NCI-H146 treated with DMSO at 0.1 percent for 48 hours (cell line): ENCODE data around the gene ENTPD8.
A peak's percentile ranks its signal among the peaks of the same experiment; 100 is the strongest.
"Not testable (repeated sequence)": the region's sequence is repeated elsewhere in the genome, so short reads cannot be mapped to it uniquely, and the experiment has no call there.

Source experiments
- DNase-seq: peaks from one replicate; lab custom pipeline; 2025; ENCODE audit not compliant: unreplicated experiment; lab: John Stamatoyannopoulos, UW

ENTPD8 gene

DNA sequence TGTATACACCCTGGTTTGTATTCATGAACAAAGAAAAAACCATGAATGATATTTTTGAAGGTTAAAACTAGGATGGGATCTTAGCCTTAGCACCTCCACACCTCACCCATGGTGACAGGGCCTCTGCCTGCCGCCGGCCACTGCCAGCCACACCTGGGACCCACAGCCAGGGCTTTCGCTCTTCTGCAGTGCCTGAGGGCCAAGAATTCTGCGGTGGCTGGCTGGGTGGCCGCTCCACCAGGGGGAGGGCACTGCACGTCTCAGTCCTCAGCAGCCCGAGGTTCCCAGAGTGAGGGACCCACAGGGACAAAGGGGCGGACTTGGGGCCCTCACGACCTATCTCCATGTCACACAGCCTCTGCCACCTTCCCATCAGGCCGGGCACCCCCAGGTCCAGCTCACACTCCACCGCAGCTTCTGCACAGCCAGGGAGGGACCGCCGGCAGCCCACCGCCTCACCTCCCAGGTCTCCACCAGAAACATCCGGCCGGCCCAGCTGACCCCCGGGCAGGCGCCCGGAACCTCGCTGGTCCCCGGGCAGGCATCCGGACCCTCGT, 25.1 kb downstream of the ENTPD8 start:
- DNase-seq, result no peak

DNA sequence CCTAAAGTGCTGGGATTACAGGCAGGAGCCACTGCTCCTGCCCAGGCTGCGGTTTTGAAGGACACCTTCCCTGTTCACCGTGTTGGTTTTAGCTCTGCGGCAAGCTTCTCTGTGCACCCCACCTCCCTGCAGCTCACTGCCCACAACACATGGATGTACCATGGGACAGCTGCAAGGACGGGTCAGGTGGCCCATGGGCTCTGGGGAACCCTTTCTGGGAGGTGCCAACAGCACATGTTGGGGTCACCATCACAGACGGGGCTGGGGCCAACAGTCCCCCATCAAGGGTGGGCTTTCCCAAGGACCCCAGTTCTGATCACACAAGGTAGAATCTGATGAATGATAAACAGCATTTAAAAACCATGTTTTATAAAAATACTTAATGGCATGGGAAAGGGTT, 25.7 kb downstream of the ENTPD8 start:
- DNase-seq, result no peak

DNA sequence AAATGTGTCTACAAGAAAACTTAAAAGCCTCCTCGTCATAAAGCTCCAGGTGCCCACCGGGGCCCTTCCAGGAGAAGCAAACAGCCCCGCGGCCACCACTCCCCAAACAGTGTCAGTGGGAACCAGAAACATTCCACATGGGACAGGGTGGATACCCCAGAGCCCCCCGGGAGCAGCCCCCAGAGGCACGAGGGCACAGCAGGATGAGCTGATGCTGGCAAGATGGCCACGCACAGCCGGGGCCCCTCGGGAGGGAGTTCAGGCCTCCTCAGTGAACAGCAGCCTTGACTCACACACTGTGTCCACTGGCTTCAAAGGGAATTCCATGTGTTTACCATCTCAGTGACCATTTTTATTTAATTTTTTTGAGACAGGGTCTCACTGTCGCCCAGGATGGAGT, 28.7 kb downstream of the ENTPD8 start:
- no peak for DNase-seq

DNA sequence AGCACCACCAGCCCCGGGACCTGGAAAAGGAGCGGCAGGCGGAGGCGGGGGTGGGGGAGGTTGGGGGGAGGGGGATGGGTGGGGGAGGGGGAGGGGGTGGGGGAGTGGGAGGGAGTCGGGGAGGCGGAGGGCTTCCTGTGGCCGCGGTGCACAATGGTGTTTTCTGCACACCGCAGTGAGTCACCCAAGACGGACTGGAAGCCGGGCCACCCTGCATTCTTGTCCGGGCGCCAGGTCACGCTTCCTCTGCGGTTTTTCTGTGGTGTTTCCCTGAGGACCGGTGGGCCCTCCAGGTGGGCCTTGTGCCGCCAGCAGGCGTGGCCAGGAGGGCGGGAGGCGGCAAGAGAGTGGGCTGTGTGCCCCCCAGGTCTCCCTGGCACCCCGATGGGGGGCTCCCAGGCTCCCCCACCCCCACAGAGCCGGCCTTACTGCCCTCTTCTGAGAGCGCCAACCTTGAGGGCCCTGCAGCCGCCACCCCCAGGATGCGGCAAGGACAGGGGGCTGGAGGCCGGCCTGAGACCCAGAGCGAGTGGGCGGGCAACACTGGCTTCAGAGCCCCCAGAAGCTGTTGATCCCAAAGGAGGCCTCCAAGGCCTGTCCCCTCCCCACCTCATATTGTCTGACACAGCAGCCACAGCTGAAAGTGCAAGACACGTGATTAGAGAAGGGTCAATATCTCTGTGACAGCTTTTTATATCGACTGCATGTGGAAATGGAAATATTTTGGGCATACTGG, 29.3 kb downstream of the ENTPD8 start:
- DNase-seq, result no peak

DNA sequence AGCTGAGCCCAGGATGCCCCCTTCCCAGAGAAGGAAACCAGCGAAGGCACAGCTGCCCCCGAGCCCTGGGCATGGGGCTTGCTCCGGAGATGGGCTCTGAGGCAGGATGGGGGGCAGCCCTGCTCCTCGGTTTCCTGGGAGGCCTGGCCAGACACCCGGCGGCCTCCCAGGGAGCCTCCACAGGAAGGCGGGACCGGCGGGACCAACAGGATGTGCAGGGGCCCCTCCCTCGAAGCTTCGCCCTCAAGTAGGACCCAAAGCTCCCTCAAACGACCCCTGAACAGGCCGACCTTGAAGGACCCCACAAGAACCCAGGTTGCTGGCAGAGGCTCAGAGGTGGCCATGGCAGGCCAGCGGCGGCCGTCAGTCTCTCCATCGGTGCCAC, 29.9 kb downstream of the ENTPD8 start:
- no peak for DNase-seq

DNA sequence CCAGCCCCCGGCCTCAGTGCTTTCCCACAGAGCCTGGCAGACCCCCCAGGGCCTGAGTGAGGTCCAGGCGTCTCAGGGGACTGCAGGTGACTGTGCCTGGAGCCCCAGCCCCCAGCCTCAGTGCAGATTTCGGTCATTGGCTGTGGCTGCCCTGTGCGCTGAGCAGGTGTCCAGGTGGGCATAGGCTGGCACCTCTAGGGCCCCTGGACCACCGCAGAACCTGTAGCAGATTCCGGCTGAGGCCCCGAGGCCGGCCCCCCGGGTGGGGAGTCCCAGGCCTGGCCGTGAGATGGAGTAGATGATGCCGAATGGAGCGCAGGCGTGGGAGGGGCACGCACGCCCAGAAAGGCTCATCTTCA, 30.3 kb downstream of the ENTPD8 start:
- DNase-seq, result no peak

DNA sequence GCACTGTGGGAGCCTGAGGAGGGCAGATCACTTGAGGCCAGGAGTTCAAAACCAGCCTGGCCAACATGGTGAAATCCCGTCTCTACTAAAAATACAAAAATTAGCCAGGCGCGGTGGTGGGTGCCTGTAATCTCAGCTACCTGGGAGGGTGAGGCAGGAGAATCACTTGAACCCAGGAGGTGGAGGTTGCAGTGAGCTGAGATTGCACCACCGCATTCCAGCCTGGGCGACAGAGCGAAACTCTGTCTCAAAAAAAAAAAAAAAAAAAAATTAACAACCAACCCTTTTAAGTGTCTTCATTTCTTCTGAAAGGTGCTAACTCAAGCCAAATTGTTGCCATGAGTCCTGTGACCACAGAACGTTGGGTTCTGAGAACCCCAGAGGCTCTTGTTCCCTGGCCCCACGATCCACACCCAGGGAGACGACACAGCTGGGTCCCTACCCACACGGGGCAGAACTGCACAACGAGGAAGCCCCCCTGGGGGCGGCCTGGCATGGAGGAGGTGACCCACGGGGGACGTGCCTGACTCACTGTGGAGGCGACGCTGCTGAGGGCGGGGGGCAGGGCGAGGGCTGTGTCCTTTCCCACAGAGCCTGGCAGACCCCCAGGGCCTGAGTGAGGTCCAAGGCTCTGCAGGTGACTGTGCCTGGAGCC, 30.8 kb downstream of the ENTPD8 start:
- DNase-seq, result not testable (repeated sequence)

DNA sequence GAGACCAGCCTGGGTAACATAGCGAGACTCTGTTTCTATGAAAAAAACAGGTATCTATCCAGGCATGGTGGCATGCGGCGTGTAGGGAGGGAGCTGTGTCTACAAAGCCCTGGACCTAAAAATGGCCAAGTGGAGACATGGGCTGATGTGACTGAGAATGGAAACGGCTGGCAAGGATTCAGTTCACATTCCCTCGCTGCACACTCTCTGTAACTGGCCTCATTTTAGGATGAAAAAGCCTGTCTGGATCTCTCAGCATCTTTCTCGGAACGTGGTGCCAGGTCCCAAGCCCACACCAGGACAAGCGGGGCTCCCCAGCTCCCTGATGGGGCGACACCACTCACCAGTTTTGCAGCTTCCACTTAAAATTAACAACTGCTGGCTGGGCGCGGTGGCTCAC, 31.6 kb downstream of the ENTPD8 start:
- DNase-seq, result no peak

DNA sequence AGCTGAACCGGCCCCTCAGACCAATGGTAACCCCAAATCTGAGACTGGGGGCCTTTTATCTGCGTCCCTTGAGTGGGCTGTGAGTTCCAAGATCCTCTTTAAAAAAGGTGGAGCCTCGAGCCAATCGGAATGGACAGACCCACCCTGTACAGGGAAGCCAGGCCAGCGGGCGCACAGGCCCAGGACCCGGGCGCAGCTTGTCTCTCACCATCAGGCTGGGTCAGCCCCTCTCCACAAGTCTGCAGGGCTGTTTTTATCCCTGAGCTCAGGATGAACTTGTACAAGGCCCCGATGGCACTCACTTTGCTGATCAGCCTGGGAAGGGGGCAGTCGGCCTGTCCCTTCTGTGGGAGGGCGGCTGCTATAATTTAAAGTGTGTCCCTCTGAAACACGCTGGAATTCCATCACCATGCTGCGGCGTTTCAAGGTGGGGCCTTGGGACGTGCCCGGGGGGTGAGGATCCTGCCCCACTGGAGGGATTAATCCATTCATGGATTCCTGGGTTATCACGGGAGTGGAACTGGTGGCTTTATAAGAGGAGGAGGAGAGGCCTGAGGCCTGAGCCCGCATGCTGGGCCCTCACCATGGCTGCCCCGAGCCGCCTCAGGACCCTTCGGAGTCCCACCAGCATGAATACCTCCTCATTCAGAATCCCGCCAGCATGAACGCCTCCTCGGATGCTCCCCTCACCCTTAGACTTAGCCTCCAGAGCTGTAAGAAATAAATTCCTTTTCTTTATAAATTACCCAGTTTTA, 32.3 kb downstream of the ENTPD8 start:
- no peak for DNase-seq

DNA sequence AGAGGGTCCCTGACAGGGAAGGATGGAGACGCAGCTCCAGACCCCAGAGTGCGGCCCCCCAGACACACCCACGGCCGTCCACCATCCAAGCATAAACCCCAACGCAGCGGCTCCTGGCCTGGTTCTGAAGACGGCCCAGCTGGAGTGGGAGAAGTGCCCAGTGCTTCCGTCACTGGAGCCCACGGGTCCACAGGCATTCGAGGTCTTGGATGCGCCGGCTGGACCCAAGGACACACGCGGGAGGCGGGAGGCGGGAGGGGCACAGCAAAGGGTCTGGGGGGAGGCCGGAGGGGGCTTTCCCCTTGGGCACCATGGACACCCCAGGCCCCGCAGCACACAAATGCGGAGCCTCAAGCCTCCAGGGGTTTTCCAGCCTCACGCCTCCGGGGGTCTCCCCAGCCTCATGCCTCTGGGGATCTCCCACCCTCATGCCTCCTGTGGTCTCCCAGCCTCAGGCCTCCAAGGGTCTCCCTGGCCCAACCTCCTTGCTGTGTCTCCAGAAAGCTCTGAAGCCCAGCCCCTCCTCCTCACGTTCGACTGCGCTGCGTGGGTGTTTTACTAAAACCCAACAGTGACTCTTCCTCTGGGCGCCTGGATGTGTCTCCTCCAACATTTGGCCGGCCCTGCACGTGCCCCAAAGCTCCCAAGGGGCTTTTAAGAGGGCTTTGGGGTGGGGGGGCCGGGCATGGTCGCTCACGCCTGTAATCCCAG, 33.4 kb downstream of the ENTPD8 start:
- no peak for DNase-seq

DNA sequence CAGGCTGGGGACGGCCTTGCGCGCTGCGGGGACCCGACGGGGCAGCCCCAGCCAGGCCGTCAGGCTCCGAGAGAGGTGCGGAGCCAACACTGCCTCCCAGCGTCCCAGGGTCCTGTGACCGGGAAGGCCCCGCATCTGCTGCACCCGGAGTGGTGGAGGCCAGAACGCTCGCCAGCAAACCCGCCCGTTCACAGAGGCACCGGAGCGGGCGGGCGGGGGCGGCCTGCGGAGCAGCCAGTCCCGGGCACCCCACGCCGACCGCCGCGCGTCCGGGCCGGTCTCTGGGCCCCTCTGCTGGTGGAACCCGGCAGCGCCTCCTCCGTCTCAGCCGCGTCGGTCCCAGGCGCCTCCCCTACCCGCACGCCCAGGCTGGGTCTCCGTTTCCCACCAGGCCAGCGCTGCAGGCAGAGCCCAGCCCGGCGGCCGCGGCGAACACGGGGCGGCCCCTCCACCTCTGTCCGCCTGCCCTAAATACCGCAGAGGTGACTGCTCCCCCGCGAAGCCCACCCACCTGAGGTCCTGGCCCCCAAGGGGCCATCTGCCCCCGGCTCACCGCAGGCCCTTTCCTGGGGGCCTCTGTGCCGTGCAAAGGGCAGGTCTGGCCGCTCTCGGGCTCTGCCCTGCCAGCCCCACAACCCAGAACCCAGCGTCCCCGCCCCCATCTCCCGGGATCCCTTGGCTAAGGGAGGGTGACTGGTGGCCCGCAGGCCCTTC, 34.1 kb downstream of the ENTPD8 start:
- peak; percentile 21 for DNase-seq

DNA sequence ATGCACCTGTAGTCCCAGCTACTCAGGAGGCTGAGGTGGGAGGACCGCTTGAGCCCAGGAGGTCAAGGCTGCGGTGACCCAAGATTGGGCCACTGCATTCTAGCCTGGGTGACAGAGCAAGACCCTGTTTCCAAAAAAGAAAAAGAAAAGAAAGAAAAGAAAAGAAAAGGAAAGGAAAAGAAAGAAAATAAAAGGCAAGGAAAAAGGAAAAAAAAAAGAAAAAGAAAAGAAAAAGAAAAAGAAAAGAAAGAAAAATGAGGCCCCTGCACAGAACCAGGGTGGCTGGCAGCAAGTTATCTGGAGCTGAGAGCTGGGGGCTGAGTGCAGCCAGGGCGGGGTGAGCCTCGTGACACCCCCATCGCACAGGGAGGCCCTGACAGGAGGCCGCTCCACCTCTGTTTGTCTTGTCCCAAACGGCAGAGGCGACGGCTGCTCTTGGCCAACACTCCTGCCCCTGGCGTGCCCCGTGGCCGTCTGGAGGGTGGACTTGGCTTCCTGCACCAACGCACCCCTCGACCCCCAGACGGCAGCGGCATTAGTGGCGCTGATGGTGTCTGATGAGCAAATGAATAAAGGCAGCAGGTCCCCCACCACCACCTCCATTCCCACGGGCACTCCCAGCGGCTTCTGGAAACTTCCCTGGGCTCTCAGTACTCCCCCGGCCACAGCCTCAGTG, 34.9 kb downstream of the ENTPD8 start:
- DNase-seq, result no peak

DNA sequence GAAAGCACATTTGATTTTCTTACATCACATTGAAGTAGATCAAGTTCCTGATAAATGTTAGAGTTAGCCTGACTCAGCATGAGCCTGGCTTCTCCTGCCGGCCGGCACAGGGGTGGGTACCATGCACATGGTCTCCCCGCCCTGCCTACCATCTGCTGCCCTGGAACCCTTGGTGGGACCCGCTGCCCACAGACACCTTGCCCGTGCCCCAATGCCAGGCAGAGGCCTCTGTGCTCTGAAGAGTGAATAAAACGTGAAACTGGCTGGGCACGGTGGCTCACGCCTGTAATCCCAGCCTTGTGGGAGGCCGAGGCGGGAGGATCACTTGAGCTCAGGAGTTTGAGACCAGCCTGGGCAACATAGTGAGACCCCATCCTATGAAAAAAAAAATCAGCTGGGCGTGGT, 35.5 kb downstream of the ENTPD8 start:
- DNase-seq, result no peak

DNA sequence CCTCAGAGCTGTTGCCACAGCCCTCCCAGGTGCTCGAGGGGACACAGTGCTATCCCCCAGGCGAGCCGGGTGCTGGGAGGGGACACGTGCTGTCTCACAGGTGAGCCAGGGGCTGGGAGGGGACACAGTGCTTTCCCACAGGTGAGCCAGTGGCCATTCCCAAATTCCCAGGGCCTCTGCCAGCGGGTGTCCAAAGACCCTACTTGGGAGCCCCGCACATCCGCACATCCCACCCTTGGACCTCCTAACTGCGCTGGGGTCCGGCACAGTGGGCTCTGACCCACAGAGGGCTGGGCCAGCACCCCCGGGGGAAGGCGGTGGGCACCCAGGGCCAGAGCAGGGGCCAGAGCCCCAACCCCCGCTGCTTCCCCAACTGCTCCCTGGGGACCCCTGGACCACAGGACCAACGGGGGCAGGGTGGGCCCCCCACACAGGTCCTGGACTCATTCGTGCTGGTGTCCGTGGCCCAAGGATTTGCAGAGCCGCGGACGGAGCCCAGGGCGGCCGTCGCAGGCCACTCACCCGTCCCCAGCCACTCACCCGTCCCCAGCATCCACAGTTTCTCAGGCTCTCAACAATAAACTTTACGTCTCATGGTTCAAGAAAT, 36.1 kb downstream of the ENTPD8 start:
- no peak for DNase-seq

DNA sequence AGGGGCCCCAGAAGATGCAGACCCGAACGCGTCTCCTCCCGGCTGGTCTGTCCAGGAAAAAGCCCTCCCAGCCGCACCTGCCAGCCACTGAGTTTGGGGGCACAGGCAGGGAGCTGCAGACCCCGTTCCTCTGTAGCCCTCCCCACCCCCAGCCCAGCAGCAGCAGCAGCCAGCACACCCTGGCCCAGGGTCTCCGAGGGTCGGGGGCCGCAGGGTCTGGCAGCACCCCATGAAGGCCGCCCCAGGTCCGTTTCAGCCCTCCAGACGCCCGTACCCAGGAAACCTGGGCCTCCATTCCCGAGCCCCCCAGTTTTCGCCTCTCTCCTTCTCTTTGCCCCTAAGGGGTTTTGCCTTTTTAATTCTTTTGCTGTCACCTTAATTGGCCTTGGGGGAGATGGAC, 37.9 kb downstream of the ENTPD8 start:
- DNase-seq, result no peak

DNA sequence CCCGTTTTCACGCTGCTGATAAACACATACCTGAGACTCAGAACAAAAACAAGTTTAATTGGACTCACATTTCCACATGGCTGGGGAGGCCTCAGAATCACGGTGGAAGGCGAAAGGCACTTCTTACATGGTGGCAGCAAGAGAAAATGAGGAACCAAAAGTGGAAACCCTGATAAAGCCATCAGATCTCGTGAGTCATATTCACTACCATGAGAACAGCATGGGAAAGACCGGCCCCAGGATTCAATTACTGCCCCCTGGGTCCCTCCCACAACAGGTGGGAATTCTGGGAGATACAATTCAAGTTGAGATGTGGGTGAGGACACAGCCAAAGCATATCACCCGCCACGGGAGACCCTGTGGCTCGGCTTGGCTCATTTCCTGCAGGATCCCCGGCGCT, 38.4 kb downstream of the ENTPD8 start:
- no peak for DNase-seq

DNA sequence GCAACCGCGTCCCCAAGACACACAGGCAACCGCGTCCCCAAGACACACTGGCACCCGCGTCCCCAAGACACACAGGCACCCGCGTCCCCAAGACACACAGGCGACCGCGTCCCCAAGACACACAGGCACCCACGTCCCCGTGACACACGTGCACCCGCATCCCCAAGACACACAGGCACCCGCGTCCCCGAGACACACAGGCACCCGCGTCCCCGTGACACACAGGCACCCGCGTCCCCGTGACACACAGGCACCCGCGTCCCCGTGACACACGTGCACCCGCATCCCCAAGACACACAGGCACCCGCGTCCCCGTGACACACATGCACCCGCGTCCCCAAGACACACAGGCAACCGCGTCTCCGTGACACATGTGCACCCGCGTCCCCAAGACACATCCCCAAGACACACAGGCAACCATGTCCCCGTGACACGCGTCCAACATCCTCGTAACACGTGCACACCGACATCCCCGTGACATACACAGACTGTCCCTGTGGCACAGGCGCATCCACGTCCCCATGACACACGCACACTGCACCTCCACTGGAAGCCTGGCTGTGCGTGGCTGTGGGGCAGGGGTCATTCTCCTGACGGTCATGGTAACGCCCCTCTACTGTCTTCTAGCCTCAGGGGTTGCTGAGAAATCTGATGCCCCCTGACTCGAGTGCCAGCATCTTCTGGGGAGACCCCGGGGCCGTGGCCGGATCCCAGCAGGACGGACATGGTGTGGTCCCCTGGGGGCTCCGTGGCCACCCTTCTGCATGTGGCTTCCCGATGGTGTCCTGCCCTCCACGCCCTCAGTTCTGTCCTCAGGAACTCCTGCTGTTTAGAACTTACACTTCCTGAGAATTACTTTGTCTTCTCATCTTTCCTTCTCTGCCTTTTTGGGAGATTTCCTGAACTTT, 42.3 kb downstream of the ENTPD8 start:
- DNase-seq, result no peak

DNA sequence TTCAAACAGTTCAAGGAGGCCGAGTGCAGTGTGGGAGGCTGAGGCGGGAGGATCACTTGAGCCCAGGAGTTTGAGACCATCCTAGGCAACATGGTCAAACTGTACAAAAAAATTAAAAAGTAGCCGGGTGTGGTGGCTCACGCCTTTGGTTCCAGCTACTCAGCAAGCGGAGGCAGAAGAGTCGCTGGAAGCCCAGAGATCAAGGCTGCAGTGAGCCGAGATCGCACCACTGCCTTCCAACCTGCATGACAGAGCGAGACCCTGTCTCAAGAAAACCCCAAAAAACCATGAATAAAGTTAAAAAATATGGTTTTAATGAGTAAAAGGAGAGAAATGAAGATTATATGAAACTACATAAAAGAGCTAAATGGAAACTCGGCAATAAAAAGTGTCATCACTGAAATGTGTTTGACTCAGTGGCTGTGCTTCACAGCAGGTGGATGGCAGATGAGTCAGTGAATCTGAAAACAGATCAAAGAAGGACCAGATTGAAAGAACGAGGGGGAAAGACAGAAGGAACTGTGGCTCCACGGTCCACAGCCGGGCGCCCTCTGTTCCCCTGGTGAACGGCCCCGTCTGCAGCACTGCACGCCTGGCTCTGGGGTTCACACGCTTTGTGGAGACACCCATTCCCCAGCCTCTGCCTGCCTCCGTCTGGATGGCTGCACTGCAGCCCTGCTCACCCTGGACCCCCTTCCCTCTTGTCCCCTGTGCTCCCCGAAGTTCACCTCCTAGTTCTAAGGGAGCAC, 43.3 kb downstream of the ENTPD8 start:
- no peak for DNase-seq
